HG03135 (cell line): Measurements from ENCODE around the gene GPR137.
"Not testable (repeated sequence)": the region's sequence is repeated elsewhere in the genome, so short reads cannot be mapped to it uniquely, and the experiment has no call there.

Experiments
- ATAC-seq: cut with Tn5 transposase; IDR thresholded peaks from one replicate; pipeline ENCODE4 v1.9.1; 2021; ENCODE audit warnings: mild to moderate bottlenecking, moderate library complexity; ENCODE audit not compliant: unreplicated experiment

Gene GPR137

GRCh38 chr11:64298966-64299846, 13.6 kb downstream of the GPR137 start:
- ATAC-seq = no peak

- ATAC-seq = no peak
Observed at GRCh38 chr11:64299847-64300648, 14.4 kb downstream of the GPR137 start, which contains the start of gene CATSPERZ. Gene CATSPERZ, plus strand, starts transcription at chr11:64300358. Its CDS starts 53 bp downstream, at chr11:64300411.

- ATAC-seq = no peak
Observed at GRCh38 chr11:64303109-64304031, 17.7 kb downstream of the GPR137 start.

- ATAC-seq = no peak
Observed at GRCh38 chr11:64304032-64304315, 18.3 kb downstream of the GPR137 start.

GRCh38 chr11:64304316-64305072, 18.8 kb downstream of the GPR137 start:
- ATAC-seq = peak; percentile 28

GRCh38 chr11:64305075-64305690, 19.5 kb downstream of the GPR137 start, which contains the start of gene ESRRA:
Gene ESRRA, plus strand, starts transcription at chr11:64305524. Its CDS starts 1,656 bp downstream, at chr11:64307180.
- peak; percentile 63 for ATAC-seq

GRCh38 chr11:64305691-64306562, 20.3 kb downstream of the GPR137 start:
- peak; percentile 9 for ATAC-seq

GRCh38 chr11:64306563-64306875, 20.9 kb downstream of the GPR137 start:
- ATAC-seq = no peak

GRCh38 chr11:64306876-64307622, 21.4 kb downstream of the GPR137 start:
- ATAC-seq = no peak

- not testable (repeated sequence) for ATAC-seq
Observed at GRCh38 chr11:64307795-64308194, 22.1 kb downstream of the GPR137 start.

GRCh38 chr11:64312947-64313346, 27.3 kb downstream of the GPR137 start:
- ATAC-seq = no peak

- no peak for ATAC-seq
Observed at GRCh38 chr11:64313491-64314145, 28.0 kb downstream of the GPR137 start.

- ATAC-seq = no peak
Observed at GRCh38 chr11:64314146-64314804, 28.6 kb downstream of the GPR137 start.

- no peak for ATAC-seq
Observed at GRCh38 chr11:64314805-64315561, 29.3 kb downstream of the GPR137 start.

GRCh38 chr11:64315667-64316526, 30.2 kb downstream of the GPR137 start:
- not testable (repeated sequence) for ATAC-seq
